GM12892 (cell line): Measurements from ENCODE around the gene RNF26.
"Not testable (repeated sequence)": the region's sequence is repeated elsewhere in the genome, so short reads cannot be mapped to it uniquely, and the experiment has no call there.

Experiments used
- DNase-seq: peaks from one replicate; pipeline ENCODE4 v3.0.0; 2011; ENCODE audit not compliant: insufficient read length
- FAIRE-seq: peaks from 2 replicates; lab custom pipeline; 2011; peaks lifted over from hg19 to GRCh38; lab: Jason Lieb, UNC
- POLR2A ChIP-seq: IDR thresholded peaks from 2 replicates; pipeline ENCODE4 v1.6.1; 2011; ENCODE audit warnings: low read depth, low read length, control low read depth
- POLR2AphosphoS5 ChIP-seq: IDR thresholded peaks from 2 replicates; pipeline ENCODE4 v1.6.1; 2011; ENCODE audit warnings: low read depth, low read length, control low read depth
- TAF1 ChIP-seq: IDR thresholded peaks from 2 replicates; pipeline ENCODE4 v1.6.1; 2011; ENCODE audit warnings: low read depth, mild to moderate bottlenecking, control low read depth, low read length, borderline replicate concordance

RNF26 gene

GRCh38 chr11:119378851-119379465 is 44.6 kb downstream of the RNF26 start:
- DNase-seq (no peak), FAIRE-seq (no peak)
- no peak for TF ChIP-seq POLR2A
- TF ChIP-seq POLR2AphosphoS5: no peak
- no peak for TF ChIP-seq TAF1

- FAIRE-seq: peak; percentile 30
- DNase-seq: no peak
- no peak for TF ChIP-seq POLR2AphosphoS5
- no peak for TF ChIP-seq TAF1
- TF ChIP-seq POLR2A: no peak
These were observed 46.0 kb downstream of the RNF26 start for GRCh38 chr11:119380160-119380826.

- FAIRE-seq (no peak), DNase-seq (no peak)
These were observed 46.5 kb downstream of the RNF26 start for GRCh38 chr11:119380827-119381180.

GRCh38 chr11:119381181-119381988 is 47.1 kb downstream of the RNF26 start, which contains the start of gene USP2:
USP2 (minus strand) TSS chr11:119381690; CDS start chr11:119373480, 8,210 bp downstream.
- FAIRE-seq (peak; percentile 100), DNase-seq (peak; percentile 84)
- TF ChIP-seq POLR2A (no peak), TAF1 (no peak), POLR2AphosphoS5 (no peak)

More at GRCh38 chr11:119380827-119381180, 46.5 kb downstream of the RNF26 start:
- TF ChIP-seq POLR2AphosphoS5 (no peak), POLR2A (no peak), TAF1 (no peak)

GRCh38 chr11:119382101-119382500 is 47.8 kb downstream of the RNF26 start:
- DNase-seq: no peak
- FAIRE-seq: peak; percentile 38
- TF ChIP-seq POLR2AphosphoS5 (no peak), TAF1 (no peak), POLR2A (no peak)

- not testable (repeated sequence) for FAIRE-seq, DNase-seq
These were observed 48.2 kb downstream of the RNF26 start for GRCh38 chr11:119382513-119382912.

- FAIRE-seq: no peak
- no peak for DNase-seq
- no peak for TF ChIP-seq POLR2AphosphoS5
- no peak for TF ChIP-seq TAF1
- TF ChIP-seq POLR2A: no peak
These were observed 50.0 kb downstream of the RNF26 start for GRCh38 chr11:119384332-119384731.
